HepG2 (cell line): ENCODE results near the gene OR6B2. TPM values are rescaled to one million over a fixed set of nuclear protein-coding genes. Genes with fewer than 3 reads are reported as not detected.

Source experiments
- ATAC-seq: fragments of 200-7000 bp; cut with Tn5 transposase; 3 replicates; pipeline ENCODE4 v1.9.1; 2020; ENCODE audit warnings: mild to moderate bottlenecking, moderate library complexity
- BruUV-seq: library from RNA; stranded (reverse); fragments of 400-500 nt; replicated peaks from 2 replicates; lab custom pipeline; 2021; lab: Mats Ljungman, UMichigan
- CTCF ChIA-PET: fragments of 300-600 bp; formaldehyde crosslinking; extraction: SDS; loops from one replicate; lab custom pipeline; 2021; ENCODE audit warnings: low total read pairs, inconsistent platforms, low intra/inter-chr PET ratio; lab: Yijun Ruan, JAX
- POLR2A ChIA-PET: fragments of 350-600 bp; sonication (Branson Sonifier 250); formaldehyde crosslinking; loops from one replicate; lab custom pipeline; 2020; ENCODE audit warnings: antibody characterized with exemption, inconsistent platforms; lab: Yijun Ruan, JAX
- DNase-seq: peaks from one replicate; pipeline ENCODE4 v3.0.0-alpha.2; 2015; ENCODE audit warnings: low spot score
- FAIRE-seq: peaks from 3 replicates; lab custom pipeline; 2011; peaks lifted over from hg19 to GRCh38; lab: Jason Lieb, UNC
- H2AFZ ChIP-seq: one replicate; pipeline ENCODE4 v1.6.1; 2011; ENCODE audit warnings: low read length, inconsistent platforms
- H3K27ac ChIP-seq: fragments of 300-600 bp; 3 replicates; pipeline ENCODE4 v1.8.0; 2011; ENCODE audit warnings: mixed run types, mild to moderate bottlenecking, mixed read lengths, low read length, inconsistent platforms; ENCODE audit not compliant: insufficient read depth; ENCODE audit errors: extremely low read length
- H3K27me3 ChIP-seq, 2 experiments: fragments of 200-600 bp in 1 of 2; 2 replicates in 1 of 2; 3 replicates in 1 of 2; pipeline versions ENCODE4 v1.6.0 to v1.8.0; 2011; ENCODE audit warnings: low read length in 2 of 2, mild to moderate bottlenecking in 2 of 2, moderate library complexity in 2 of 2, inconsistent platforms in 1 of 2; ENCODE audit not compliant: insufficient read depth in 2 of 2, control insufficient read depth in 1 of 2
- H3K36me3 ChIP-seq, 2 experiments: fragments of 200-600 bp in 1 of 2; replicated peaks in 1 of 2; 2 replicates in 1 of 2; 3 replicates in 1 of 2; pipeline versions ENCODE4 v1.5.1 to v1.8.0; 2011; ENCODE audit warnings: low read length in 2 of 2, inconsistent platforms in 1 of 2; ENCODE audit not compliant: insufficient read depth in 2 of 2, control insufficient read depth in 1 of 2
- H3K4me1 ChIP-seq: 2 replicates; pipeline ENCODE4 v1.5.1; 2012; ENCODE audit warnings: low read length, inconsistent platforms; ENCODE audit not compliant: insufficient read depth
- H3K4me2 ChIP-seq: 2 replicates; pipeline ENCODE4 v1.6.0; 2011; ENCODE audit warnings: low read depth, low read length, inconsistent platforms
- H3K4me3 ChIP-seq, 3 experiments: fragments of 200-600 bp in 1 of 3; sonication (generic), shearing (Covaris generic) in 1 of 3; replicated peaks in 1 of 3; 2 replicates each; pipeline ENCODE4 v1.5.1; 2011 to 2016; ENCODE audit warnings: low read length in 3 of 3, inconsistent platforms in 2 of 3, low read depth in 2 of 3, mild to moderate bottlenecking in 2 of 3, control low read depth in 1 of 3, mixed read lengths in 1 of 3; ENCODE audit not compliant: insufficient read depth in 1 of 3
- H3K79me2 ChIP-seq: one replicate; pipeline ENCODE4 v1.6.1; 2011; ENCODE audit warnings: low read length, inconsistent platforms; ENCODE audit not compliant: insufficient read depth
- H3K9ac ChIP-seq: 2 replicates; pipeline ENCODE4 v1.6.0; 2011; ENCODE audit warnings: mild to moderate bottlenecking, low read depth, low read length, inconsistent platforms; ENCODE audit not compliant: insufficient read depth
- H3K9me3 ChIP-seq: 2 replicates; pipeline ENCODE4 v1.5.1; 2012; ENCODE audit warnings: mild to moderate bottlenecking, low read length
- H4K20me1 ChIP-seq: 2 replicates; pipeline ENCODE4 v1.6.0; 2011; ENCODE audit warnings: inconsistent platforms, mild to moderate bottlenecking, low read length, moderate library complexity; ENCODE audit not compliant: insufficient read depth
- ATF5 ChIP-seq: sonication (generic); formaldehyde crosslinking; IDR thresholded peaks from 2 replicates; pipeline ENCODE4 v1.4.0; 2020; ENCODE audit warnings: mild to moderate bottlenecking, low read depth, missing genetic modification reagents
- BORCS8-MEF2B ChIP-seq: sonication (generic); formaldehyde crosslinking; IDR thresholded peaks from 2 replicates; pipeline ENCODE4 v1.8.0; 2022; ENCODE audit warnings: mild to moderate bottlenecking, missing genetic modification reagents
- EP300 ChIP-seq, 3 experiments: sonication (generic) in 1 of 3; formaldehyde crosslinking in 1 of 3; IDR thresholded peaks; 2 replicates each; pipeline versions ENCODE4 v1.5.1 to v1.6.1; 2011 to 2020; ENCODE audit warnings: low read depth in 2 of 3, low read length in 2 of 3, borderline replicate concordance in 1 of 3, improper control_type of control experiment in 1 of 3, mild to moderate bottlenecking in 1 of 3, missing genetic modification reagents in 1 of 3, moderate library complexity in 1 of 3
- GATAD2A ChIP-seq: IDR thresholded peaks from 2 replicates; pipeline ENCODE4 v1.6.1; 2016
- HNF4A ChIP-seq: sonication (generic); formaldehyde crosslinking; IDR thresholded peaks from 2 replicates; pipeline ENCODE4 v1.4.0; 2020; ENCODE audit warnings: missing genetic modification reagents
- HNF4G ChIP-seq, 2 experiments: sonication (generic) in 1 of 2; formaldehyde crosslinking in 1 of 2; IDR thresholded peaks; 2 replicates each; pipeline versions ENCODE4 v1.4.0 to v1.6.1; 2011 to 2020; ENCODE audit warnings: borderline replicate concordance in 2 of 2, low read depth in 2 of 2, mild to moderate bottlenecking in 2 of 2, low read length in 1 of 2, missing genetic modification reagents in 1 of 2, moderate library complexity in 1 of 2
- MED8 ChIP-seq: sonication (generic); formaldehyde crosslinking; IDR thresholded peaks from 2 replicates; pipeline ENCODE4 v1.8.1; 2023; ENCODE audit warnings: mild to moderate bottlenecking, missing genetic modification reagents; ENCODE audit not compliant: insufficient replicate concordance
- MEIS1 ChIP-seq: sonication (generic); formaldehyde crosslinking; IDR thresholded peaks from 2 replicates; pipeline ENCODE4 v1.9.0; 2021; ENCODE audit warnings: mild to moderate bottlenecking, missing genetic modification reagents, moderate library complexity, borderline replicate concordance
- NCOA5 ChIP-seq: sonication (generic); formaldehyde crosslinking; IDR thresholded peaks from 2 replicates; pipeline ENCODE4 v1.4.0; 2020; ENCODE audit warnings: missing genetic modification reagents
- NFYB ChIP-seq: sonication (generic); formaldehyde crosslinking; IDR thresholded peaks from 2 replicates; pipeline ENCODE4 v1.4.0; 2020; ENCODE audit warnings: missing genetic modification reagents
- TBL1XR1 ChIP-seq: fragments of 150-350 bp; IDR thresholded peaks from 2 replicates; pipeline ENCODE4 v1.6.1; 2014; ENCODE audit warnings: borderline replicate concordance, low read length; ENCODE audit not compliant: partially characterized antibody
- TCF7L2 ChIP-seq: IDR thresholded peaks from 2 replicates; pipeline ENCODE4 v1.6.1; 2011; ENCODE audit warnings: mild to moderate bottlenecking, low read depth, low read length, moderate library complexity
- TFAP4 ChIP-seq: sonication (generic); IDR thresholded peaks from 2 replicates; pipeline ENCODE4 v1.6.1; 2016; ENCODE audit warnings: low read depth, borderline replicate concordance
- XBP1 ChIP-seq: sonication (generic); formaldehyde crosslinking; IDR thresholded peaks from 2 replicates; pipeline ENCODE4 v1.5.0; 2020; ENCODE audit warnings: missing genetic modification reagents
- ZNF350 ChIP-seq: sonication (generic); formaldehyde crosslinking; IDR thresholded peaks from 2 replicates; pipeline ENCODE4 v1.4.0; 2020; ENCODE audit warnings: mild to moderate bottlenecking, low read depth, missing genetic modification reagents, borderline replicate concordance
- ZNF619 ChIP-seq: sonication (generic); formaldehyde crosslinking; IDR thresholded peaks from 2 replicates; pipeline ENCODE4 v1.4.0; 2020; ENCODE audit warnings: mild to moderate bottlenecking, missing genetic modification reagents
- ZNF678 ChIP-seq: sonication (generic); formaldehyde crosslinking; IDR thresholded peaks from 2 replicates; pipeline ENCODE4 v1.4.0; 2020; ENCODE audit warnings: mild to moderate bottlenecking, missing genetic modification reagents
- WGBS: methylation state at CpG from one replicate; pipeline ENCODE4 v1.1.6; 2017; ENCODE audit warnings: low lambda C conversion rate; 5-methylcytosine and 5-hydroxymethylcytosine counted together
- in situ Hi-C: cut with HindIII; loops from 2 replicates; pipeline ENCODE4 v1.10.0; 2017; ENCODE audit warnings: low pct_unique_long_range_greater_than_20kb; ENCODE audit not compliant: extremely low pct_ligation_motif_present
- intact Hi-C: fragments of 100-400 bp; cut with micrococcal nuclease; formaldehyde crosslinking; loops from one replicate; pipeline ENCODE4 v1.10.0; 2022; ENCODE audit not compliant: unreplicated experiment
- polyA plus RNA-seq, 8 experiments: library from polyadenylated mRNA; depleted of rRNA in 3 of 8; stranded (reverse) in 7 of 8; unstranded in 1 of 8; fragments of >200 nt; fragmentation: Illumina TruSeq in 4 of 8; extraction: Trizol in 4 of 8; gene quantifications; 2 replicates each; pipeline versions ENCODE4 v1.2.1 to v1.2.3, GENCODE V29; 2011 to 2016; ENCODE audit warnings: low read depth in 4 of 8, missing spikeins in 1 of 8, mixed read lengths in 1 of 8; ENCODE audit not compliant: insufficient read depth in 1 of 8
- total RNA-seq, 5 experiments: library from RNA; depleted of rRNA; stranded (reverse); fragments of >200 nt; fragmentation: Illumina TruSeq; extraction: Trizol; gene quantifications; 2 replicates each; pipeline ENCODE4 v1.2.3, GENCODE V29; 2016; ENCODE audit warnings: low read depth in 1 of 5
- TF ChIP-seq, protein P1 (sequence below): sonication (generic); formaldehyde crosslinking; IDR thresholded peaks from 2 replicates; pipeline ENCODE4 v1.5.0; 2020; ENCODE audit warnings: mild to moderate bottlenecking, low read depth, missing genetic modification reagents, borderline replicate concordance

Gene OR6B2
- total and polyA plus RNA-seq, 2 of the 13 experiments (the other 11 are each of a cell fraction or from before 2014, with no cell fraction given): not detected

- no peak for DNase-seq
- H3K9ac ChIP-seq: no peak overlapping the region
- 98% methylated on average over 14 of the region's 14 CpGs for WGBS
- H4K20me1 ChIP-seq: peaks cover 8% of the 10 kb centered on the region
- in situ Hi-C loops (no loop called here), intact Hi-C loops (loop anchor here (1.0 kb wide), 1 partner anchor 57 kb away; no protein-coding TSS in a partner anchor)
- H3K4me3 ChIP-seq: no peak overlapping the region
- H3K27ac ChIP-seq: no peak overlapping the region
- H3K79me2 ChIP-seq: no peaks in the 10 kb centered on the region
- H3K4me2 ChIP-seq: no peak overlapping the region
- H3K36me3 ChIP-seq: peaks cover 30 to 60% of the 10 kb centered on the region in 2 experiments
- no peak overlapping the region for H2AFZ ChIP-seq
- no TSS peak for BruUV-seq
- ATAC-seq: no peak
- no peak for FAIRE-seq
- no peak for TF ChIP-seq BORCS8-MEF2B
- no peak for TF ChIP-seq ZNF350 (CRISPR knock-in tag)
- no peak for TF ChIP-seq NFYB (CRISPR knock-in tag)
- TF ChIP-seq HNF4A: no peak
- TF ChIP-seq ATF5 (CRISPR knock-in tag): no peak
- peaks cover 5% of the 10 kb centered on the region for H3K9me3 ChIP-seq
- POLR2A ChIA-PET: no interaction called here
- CTCF ChIA-PET: no interaction called here
- no peaks in the 10 kb centered on the region for H3K4me1 ChIP-seq
- no peaks in the 10 kb centered on the region for H3K27me3 ChIP-seq
These were observed 39.3 kb downstream of the OR6B2 start for GRCh38 chr2:239990966-239991365.

- 98% methylated on average over 5 of the region's 5 CpGs for WGBS
- BruUV-seq: no TSS peak
- ATAC-seq: no peak
- TF ChIP-seq, protein P1, sequence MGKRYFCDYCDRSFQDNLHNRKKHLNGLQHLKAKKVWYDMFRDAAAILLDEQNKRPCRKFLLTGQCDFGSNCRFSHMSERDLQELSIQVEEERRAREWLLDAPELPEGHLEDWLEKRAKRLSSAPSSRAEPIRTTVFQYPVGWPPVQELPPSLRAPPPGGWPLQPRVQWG (CRISPR knock-in tag): no peak
- TF ChIP-seq MED8 (no peak), EP300 (IDR thresholded peaks at IDR 0.05; ENCODE audit: low read depth in 2 of 2, low read length in 2 of 2) (no peak), EP300 (CRISPR knock-in tag; IDR thresholded peaks at IDR 0.05; ENCODE audit: borderline replicate concordance) (no peak), XBP1 (no peak), ZNF619 (no peak), MEIS1 (no peak), ZNF678 (CRISPR knock-in tag) (no peak), TFAP4 (no peak), GATAD2A (no peak), TCF7L2 (no peak), TBL1XR1 (no peak), NCOA5 (CRISPR knock-in tag) (no peak), HNF4G (IDR thresholded peaks at IDR 0.05; ENCODE audit: borderline replicate concordance, low read depth, low read length) (no peak), HNF4G (CRISPR knock-in tag; IDR thresholded peaks at IDR 0.05; ENCODE audit: borderline replicate concordance, low read depth) (no peak)
These were observed 44.9 kb downstream of the OR6B2 start for GRCh38 chr2:239985356-239985755.

More at GRCh38 chr2:239985356-239985755, 44.9 kb downstream of the OR6B2 start:
- FAIRE-seq (no peak), DNase-seq (no peak)
- H3K4me2 ChIP-seq: no peak overlapping the region
- CTCF ChIA-PET: no interaction called here
- H3K27me3 ChIP-seq: no peaks in the 10 kb centered on the region
- no peaks in the 10 kb centered on the region for H4K20me1 ChIP-seq
- H3K79me2 ChIP-seq: no peaks in the 10 kb centered on the region
- H2AFZ ChIP-seq: no peak overlapping the region
- H3K27ac ChIP-seq: no peak overlapping the region
- H3K9ac ChIP-seq: no peak overlapping the region
- H3K9me3 ChIP-seq: peaks cover 16% of the 10 kb centered on the region
- H3K4me3 ChIP-seq: no peak overlapping the region
- in situ Hi-C loops (no loop called here), intact Hi-C loops (no loop called here)
- no peaks in the 10 kb centered on the region for H3K4me1 ChIP-seq
- peaks cover 35 to 83% of the 10 kb centered on the region in 2 experiments for H3K36me3 ChIP-seq
- POLR2A ChIA-PET: no interaction called here
